H1 (cell line): Measurements from ENCODE around the gene EMP2. TPM values are rescaled to one million over a fixed set of nuclear protein-coding genes. Genes with fewer than 3 reads are reported as not detected.

Experiments used
- CTCF ChIA-PET: fragments of 300-600 bp; sonication (Branson Sonifier 250); formaldehyde crosslinking; loops from one replicate; lab custom pipeline; 2021; ENCODE audit not compliant: partially characterized antibody; lab: Charles Lee
- POLR2A ChIA-PET: fragments of 300-600 bp; sonication (Branson Sonifier 250); formaldehyde crosslinking; loops from one replicate; lab custom pipeline; 2021; ENCODE audit warnings: inconsistent platforms; ENCODE audit not compliant: partially characterized antibody; lab: Charles Lee
- DNase-seq, 2 experiments: peaks; one replicate each; pipeline versions ENCODE4 v3.0.0 to v3.0.0-alpha.2; 2010 to 2022; ENCODE audit warnings: low spot score in 2 of 2, low read depth in 1 of 2, mixed read lengths in 1 of 2
- FAIRE-seq: peaks from 2 replicates; lab custom pipeline; 2011; peaks lifted over from hg19 to GRCh38; lab: Jason Lieb, UNC
- H2AFZ ChIP-seq: 2 replicates; pipeline ENCODE4 v1.8.1; 2012; ENCODE audit warnings: low read length, inconsistent platforms
- H2AK5ac ChIP-seq: 2 replicates; pipeline ENCODE4 v1.6.1; 2013; ENCODE audit warnings: low read depth, low read length
- H2BK120ac ChIP-seq: replicated peaks from 2 replicates; pipeline ENCODE3; 2013; ENCODE audit warnings: low read depth, low read length, inconsistent platforms
- H2BK12ac ChIP-seq: 2 replicates; pipeline ENCODE4 v1.6.1; 2013; ENCODE audit warnings: low read depth, low read length
- H2BK15ac ChIP-seq: 2 replicates; pipeline ENCODE4 v1.6.1; 2013; ENCODE audit warnings: low read length
- H2BK20ac ChIP-seq: 2 replicates; pipeline ENCODE4 v1.6.1; 2013; ENCODE audit warnings: low read length
- H2BK5ac ChIP-seq: 2 replicates; pipeline ENCODE4 v1.6.1; 2013; ENCODE audit warnings: low read depth, low read length
- H3K14ac ChIP-seq: 2 replicates; pipeline ENCODE4 v1.6.1; 2013; ENCODE audit warnings: inconsistent platforms; ENCODE audit not compliant: insufficient read length
- H3K18ac ChIP-seq: 2 replicates; pipeline ENCODE4 v1.6.1; 2013; ENCODE audit warnings: low read length; ENCODE audit errors: extremely low read depth
- H3K23ac ChIP-seq: 2 replicates; pipeline ENCODE4 v1.6.1; 2013; ENCODE audit warnings: inconsistent platforms; ENCODE audit not compliant: insufficient read length
- H3K23me2 ChIP-seq: 2 replicates; pipeline ENCODE4 v1.6.1; 2013; ENCODE audit warnings: low read depth, low read length
- H3K27ac ChIP-seq: 2 replicates; pipeline ENCODE4 v1.6.1; 2011; ENCODE audit warnings: low read depth, low read length, inconsistent platforms
- H3K27me3 ChIP-seq, 4 experiments: replicated peaks in 1 of 4; 1 replicate in 1 of 4; 2 replicates in 3 of 4; pipeline versions ENCODE4 v1.6.1 to v1.8.1; 2011 to 2013; ENCODE audit warnings: low read length in 3 of 4, mild to moderate bottlenecking in 3 of 4, inconsistent platforms in 2 of 4, mixed read lengths in 2 of 4, moderate library complexity in 1 of 4; ENCODE audit not compliant: control insufficient read depth in 3 of 4, insufficient read depth in 3 of 4; ENCODE audit errors: extremely low read depth in 1 of 4
- H3K36me3 ChIP-seq, 4 experiments: 2 replicates each; pipeline versions ENCODE4 v1.6.1 to v1.8.1; 2011 to 2013; ENCODE audit warnings: mild to moderate bottlenecking in 4 of 4, low read length in 3 of 4, moderate library complexity in 2 of 4, control low read depth in 1 of 4, inconsistent platforms in 1 of 4; ENCODE audit not compliant: insufficient read depth in 4 of 4, control insufficient read depth in 2 of 4
- H3K4ac ChIP-seq: replicated peaks from 2 replicates; pipeline ENCODE3; 2013; ENCODE audit warnings: low read length, low read depth, mixed read lengths, inconsistent platforms; ENCODE audit not compliant: insufficient read length
- H3K4me1 ChIP-seq, 4 experiments: replicated peaks in 1 of 4; 1 replicate in 1 of 4; 2 replicates in 3 of 4; pipeline versions ENCODE4 v1.6.1 to v1.8.1; 2011 to 2013; ENCODE audit warnings: low read length in 3 of 4, inconsistent platforms in 2 of 4, mixed read lengths in 1 of 4; ENCODE audit not compliant: insufficient read depth in 4 of 4, control insufficient read depth in 3 of 4
- H3K4me2 ChIP-seq, 2 experiments: 2 replicates each; pipeline versions ENCODE4 v1.6.1 to v1.8.1; 2011 to 2013; ENCODE audit warnings: low read depth in 2 of 2, low read length in 2 of 2, control low read depth in 1 of 2, inconsistent platforms in 1 of 2, mild to moderate bottlenecking in 1 of 2; ENCODE audit not compliant: insufficient read depth in 1 of 2
- H3K4me3 ChIP-seq, 4 experiments: fragments of 200-600, 300-600 bp in 1 of 4; sonication (generic), shearing (Covaris generic), sonication (Bioruptor Twin) in 1 of 4; 2 replicates each; pipeline versions ENCODE4 v1.5.1 to v1.8.1; 2011 to 2016; ENCODE audit warnings: low read length in 4 of 4, low read depth in 3 of 4, control low read depth in 2 of 4, inconsistent platforms in 2 of 4, mild to moderate bottlenecking in 2 of 4, mixed read lengths in 1 of 4, moderate library complexity in 1 of 4; ENCODE audit not compliant: insufficient read depth in 2 of 4; ENCODE audit errors: extremely low read depth in 1 of 4
- H3K56ac ChIP-seq: replicated peaks from 2 replicates; pipeline ENCODE3; 2013; ENCODE audit warnings: low read depth, mild to moderate bottlenecking, mixed read lengths, low read length, inconsistent platforms; ENCODE audit not compliant: insufficient read length
- H3K79me1 ChIP-seq: 2 replicates; pipeline ENCODE4 v1.6.1; 2013; ENCODE audit warnings: low read depth, low read length, control low read depth
- H3K79me2 ChIP-seq, 2 experiments: 2 replicates each; pipeline versions ENCODE4 v1.6.1 to v1.8.1; 2012 to 2013; ENCODE audit warnings: low read length in 2 of 2, mild to moderate bottlenecking in 2 of 2, inconsistent platforms in 1 of 2; ENCODE audit not compliant: insufficient read depth in 2 of 2, control insufficient read depth in 1 of 2
- H3K9ac ChIP-seq, 4 experiments: replicated peaks in 1 of 4; 1 replicate in 1 of 4; 2 replicates in 3 of 4; pipeline versions ENCODE4 v1.6.1 to v1.8.1; 2011 to 2013; ENCODE audit warnings: low read depth in 3 of 4, low read length in 3 of 4, control low read depth in 2 of 4, mild to moderate bottlenecking in 2 of 4, moderate library complexity in 2 of 4, inconsistent platforms in 1 of 4; ENCODE audit errors: extremely low read depth in 1 of 4
- H3K9me3 ChIP-seq, 2 experiments: 2 replicates each; pipeline versions ENCODE4 v1.6.1 to v1.8.1; 2012 to 2013; ENCODE audit warnings: mild to moderate bottlenecking in 2 of 2, moderate library complexity in 2 of 2, control low read depth in 1 of 2, inconsistent platforms in 1 of 2, low read depth in 1 of 2, low read length in 1 of 2, mixed read lengths in 1 of 2; ENCODE audit not compliant: insufficient read depth in 2 of 2
- H4K20me1 ChIP-seq, 2 experiments: replicated peaks in 1 of 2; 2 replicates each; pipeline versions ENCODE3 to v1.8.1; 2011 to 2013; ENCODE audit warnings: inconsistent platforms in 2 of 2, low read length in 2 of 2, mild to moderate bottlenecking in 1 of 2; ENCODE audit not compliant: insufficient read depth in 2 of 2, control insufficient read depth in 1 of 2
- H4K5ac ChIP-seq: 2 replicates; pipeline ENCODE4 v1.6.1; 2013; ENCODE audit warnings: low read length, low read depth, mixed read lengths, inconsistent platforms; ENCODE audit not compliant: insufficient read length
- H4K8ac ChIP-seq: 2 replicates; pipeline ENCODE4 v1.8.0; 2013; ENCODE audit warnings: mild to moderate bottlenecking, moderate library complexity, low read length, inconsistent platforms; ENCODE audit not compliant: insufficient read depth; ENCODE audit errors: extremely low read depth
- H4K91ac ChIP-seq: replicated peaks from 2 replicates; pipeline ENCODE3; 2013; ENCODE audit warnings: low read length, mixed read lengths, inconsistent platforms; ENCODE audit not compliant: insufficient read length
- BACH1 ChIP-seq: IDR thresholded peaks from 2 replicates; pipeline ENCODE4 v1.6.1; 2012; ENCODE audit warnings: low read length, improper control_type of control experiment
- BRCA1 ChIP-seq: IDR thresholded peaks from 2 replicates; pipeline ENCODE4 v1.6.1; 2012; ENCODE audit warnings: low read depth, low read length, improper control_type of control experiment
- CBX5 ChIP-seq: fragments of 300-800, 300-1000 bp; sonication (generic); IDR thresholded peaks from 2 replicates; pipeline ENCODE4 v1.7.1; 2016; ENCODE audit warnings: antibody characterized with exemption, low read length, low read depth
- CREB1 ChIP-seq: IDR thresholded peaks from 2 replicates; pipeline ENCODE4 v1.6.1; 2012; ENCODE audit warnings: inconsistent platforms
- CTBP2 ChIP-seq: IDR thresholded peaks from 2 replicates; pipeline ENCODE4 v1.7.0; 2011; ENCODE audit warnings: borderline replicate concordance, mild to moderate bottlenecking, moderate library complexity, mixed read lengths, low read length; ENCODE audit not compliant: insufficient read depth, insufficient read length
- NRF1 ChIP-seq: IDR thresholded peaks from 2 replicates; pipeline ENCODE4 v1.6.1; 2011; ENCODE audit warnings: mild to moderate bottlenecking, low read depth, low read length, improper control_type of control experiment
- POLR2A ChIP-seq, 2 experiments: IDR thresholded peaks; 1 replicate in 1 of 2; 2 replicates in 1 of 2; pipeline ENCODE4 v1.6.1; 2011; ENCODE audit warnings: low read depth in 2 of 2, low read length in 2 of 2, mild to moderate bottlenecking in 2 of 2; ENCODE audit errors: control extremely low read depth in 1 of 2
- RBBP5 ChIP-seq: IDR thresholded peaks from 2 replicates; pipeline ENCODE4 v1.7.1; 2012; ENCODE audit warnings: low read depth, mild to moderate bottlenecking, inconsistent platforms, low read length, moderate library complexity, borderline replicate concordance
- RFX5 ChIP-seq: IDR thresholded peaks from 2 replicates; pipeline ENCODE4 v1.6.1; 2011; ENCODE audit warnings: low read depth, low read length, improper control_type of control experiment, borderline replicate concordance
- SP1 ChIP-seq: IDR thresholded peaks from 2 replicates; pipeline ENCODE4 v1.6.1; 2011; ENCODE audit warnings: low read depth, low read length
- TAF1 ChIP-seq: IDR thresholded peaks from 2 replicates; pipeline ENCODE4 v1.6.1; 2011; ENCODE audit warnings: mild to moderate bottlenecking, low read depth, low read length
- TBP ChIP-seq: IDR thresholded peaks from 2 replicates; pipeline ENCODE4 v1.6.1; 2011; ENCODE audit warnings: low read depth, low read length, improper control_type of control experiment
- ZNF274 ChIP-seq: IDR thresholded peaks from 2 replicates; pipeline ENCODE4 v1.7.0; 2012; ENCODE audit warnings: low read length, borderline replicate concordance; ENCODE audit errors: extremely low read depth
- WGBS, 2 experiments: shearing (Covaris generic) in 1 of 2; methylation state at CpG; one replicate each; pipeline versions ENCODE4 v1.1.6 to v1.1.7; 2013 to 2015; ENCODE audit warnings: low lambda C conversion rate in 2 of 2, mixed read lengths in 2 of 2, inconsistent platforms in 1 of 2, low coverage in 1 of 2, missing lambda C conversion rate in 1 of 2; ENCODE audit not compliant: insufficient replicate concordance in 2 of 2, insufficient coverage in 1 of 2, insufficient read length in 1 of 2; ENCODE audit errors: extremely low coverage in 1 of 2, missing lambda C conversion rate in 1 of 2; 5-methylcytosine and 5-hydroxymethylcytosine counted together
- polyA plus RNA-seq, 7 experiments: library from polyadenylated mRNA; depleted of rRNA in 3 of 7; stranded (reverse) in 5 of 7; unstranded in 2 of 7; fragments of >200 nt in 5 of 7; fragments of 200-250 nt in 2 of 7; gene quantifications; 1 replicate in 5 of 7; 2 replicates in 1 of 7; 4 replicates in 1 of 7; pipeline versions ENCODE4 v1.2.1 to v1.2.3, GENCODE V29; 2011 to 2013; ENCODE audit warnings: missing spikeins in 2 of 7, mixed read lengths in 2 of 7
- total RNA-seq: library from RNA; stranded (reverse); fragmentation: NEBNext Ultra II Directional; extraction: Animal tissue kit (Norgen Biotek cat#: 25700); gene quantifications from 2 replicates; pipeline ENCODE4 v1.2.1, GENCODE V29; 2021

The EMP2 gene
- total and polyA plus RNA-seq, 2 of the 8 experiments (the other 6 are each of a cell fraction or from before 2014, with no cell fraction given) = 22.6 to 23.3 TPM

- Histone ChIP-seq H3K36me3 (no peaks in the 10 kb centered on the region), H3K79me1 (no peaks in the 10 kb centered on the region), H2BK20ac (peak overlapping the region; percentile 10; the same call in 1 of the 2 replicates), H3K14ac (no peak overlapping the region), H4K91ac (peak overlapping the region; percentile 5), H4K8ac (no peak overlapping the region), H2AFZ (peak overlapping the region; percentile 60), H3K27me3 (no peaks in the 10 kb centered on the region), H3K9ac (no peak overlapping the region), H3K4me2 (no peak overlapping the region), H4K5ac (no peak overlapping the region), H3K9me3 (peaks cover 0 to 6% of the 10 kb centered on the region in 2 experiments; a peak in 2 of 4 replicates), H3K23ac (no peak overlapping the region), H3K4me1 (peaks cover 0 to 7% (median 0%) of the 10 kb centered on the region in 4 experiments; a peak in 1 of 7 replicates), H2BK12ac (peak overlapping the region; percentile 65; the same call in 1 of the 2 replicates), H2AK5ac (no peak overlapping the region), H3K23me2 (no peaks in the 10 kb centered on the region), H3K4me3 (no peak overlapping the region), H2BK120ac (peak overlapping the region; percentile 23), H2BK5ac (peak overlapping the region; percentile 72; the same call in 1 of the 2 replicates), H3K27ac (no peak overlapping the region), H3K4ac (no peak overlapping the region), H3K56ac (no peak overlapping the region), H3K18ac (no peak overlapping the region), H4K20me1 (no peaks in the 10 kb centered on the region), H2BK15ac (0 out of 2 replicates have a peak overlapping the region, but pooled peaks have one; percentile 21), H3K79me2 (no peaks in the 10 kb centered on the region)
- ChIA-PET CTCF (interaction anchor here (0.6 to 1.6 kb wide), 4 partner anchors 12 to 980 kb away, joined by 3 to 5 read pairs (median 3); no protein-coding TSS in a partner anchor), POLR2A (no interaction called here)
- FAIRE-seq (no peak), DNase-seq (no peak)
- 91% methylated on average over 12 of the region's 13 CpGs; no CpG with 5 or more reads in 1 of the 2 experiments for WGBS, 2 experiments
- TF ChIP-seq RFX5 (no peak), RBBP5 (no peak), CREB1 (no peak), CTBP2 (no peak), TBP (no peak), POLR2A (IDR thresholded peaks at IDR 0.05; ENCODE audit: control extremely low read depth in 1 of 2, low read depth in 2 of 2, low read length in 2 of 2) (no peak), SP1 (no peak), BRCA1 (no peak), NRF1 (no peak), TAF1 (no peak), ZNF274 (no peak), BACH1 (no peak), CBX5 (no peak)
These were observed 83.0 kb downstream of the EMP2 start for GRCh38 chr16:10497132-10498101.
